Adrenal gland (tissue), 12 donors: ENCODE measurements around the gene TSSC4. TPM values are rescaled to one million over a fixed set of nuclear protein-coding genes. Genes with fewer than 3 reads are reported as not detected.

Experiments
- DNase-seq, 7 donors: peaks; one replicate each; pipeline ENCODE4 v3.0.0-alpha.2; 2019 to 2020
- H3K27ac ChIP-seq, 5 donors: fragments of 200-600 bp; sonication (generic) in 4 of 5; 1 replicate in 3 of 5; 2 replicates in 2 of 5; pipeline versions ENCODE4 v1.5.1 to v1.8.0; 2016 to 2020; ENCODE audit warnings: mild to moderate bottlenecking in 1 of 5
- H3K27me3 ChIP-seq: fragments of 200-600 bp; 2 replicates; pipeline ENCODE4 v1.8.0; 2021
- H3K36me3 ChIP-seq, 2 donors: fragments of 200-600 bp; replicated peaks in 1 of 2; 1 replicate in 1 of 2; 2 replicates in 1 of 2; pipeline versions ENCODE4 v1.5.1 to v1.8.0; 2018 to 2022
- H3K4me1 ChIP-seq, 2 donors: fragments of 200-600 bp; replicated peaks in 1 of 2; 1 replicate in 1 of 2; 2 replicates in 1 of 2; pipeline versions ENCODE4 v1.5.1 to v1.8.0; 2018 to 2021
- H3K4me3 ChIP-seq, 4 donors: fragments of 200-600 bp; sonication (generic) in 3 of 4; one replicate each; pipeline ENCODE4 v1.5.1; 2016 to 2018
- H3K9me3 ChIP-seq, 3 donors: fragments of 200-600 bp; sonication (generic) in 1 of 3; replicated peaks in 1 of 3; 1 replicate in 2 of 3; 2 replicates in 1 of 3; pipeline versions ENCODE4 v1.5.1 to v1.8.0; 2016 to 2021
- POLR2A ChIP-seq, 2 donors: fragments of 450-650 bp; IDR thresholded peaks; one replicate each; pipeline ENCODE4 v1.6.1; 2017; ENCODE audit warnings: antibody characterized with exemption in 2 of 2, mild to moderate bottlenecking in 2 of 2, moderate library complexity in 1 of 2
- whole genome bisulfite sequencing, 4 donors: extraction: QIAGEN DNeasy Blood & Tissue Kit in 2 of 4; methylation state at CpG; one replicate each; pipeline versions ENCODE4 v1.1.5 to v1.1.7; 2013 to 2017; 5-methylcytosine and 5-hydroxymethylcytosine counted together
- intact Hi-C, 2 donors: fragments of 100-400 bp; cut with DNase I; formaldehyde crosslinking; loops; one replicate each; pipeline versions ENCODE4 v1.14.1 to v1.15.0; 2022 to 2023
- polyA plus RNA-seq, 3 donors: library from polyadenylated mRNA; stranded (reverse); fragments of 200-250 nt in 2 of 3; fragments of 350-450 nt in 1 of 3; fragmentation: Illumina TruSeq in 1 of 3; extraction: RNeasy Lipid Tissue Mini Kit (QIAGEN cat#74804) in 1 of 3; gene quantifications; one replicate each; pipeline ENCODE4 v1.2.3, GENCODE V29; 2013 to 2014
- total RNA-seq, 9 donors: library from RNA; depleted of rRNA in 4 of 9; stranded (reverse); fragments of >200 nt in 4 of 9; fragments of 120-200 nt in 1 of 9; fragmentation: NEBNext Ultra II Directional in 1 of 9; extraction: Animal tissue kit (Norgen Biotek cat#: 25700) in 1 of 9; gene quantifications; one replicate each; pipeline versions ENCODE4 v1.1.0 to v1.2.4, GENCODE V29; 2013 to 2023
- TF ChIP-seq, protein P1 (sequence below), 6 experiments: fragments of 450-650 bp in 4 of 6; fragments of 200-600 bp in 2 of 6; sonication (generic) in 1 of 6; IDR thresholded peaks; 1 replicate in 5 of 6; 2 replicates in 1 of 6; pipeline versions ENCODE4 v1.5.1 to v1.8.0; 2016 to 2021; ENCODE audit warnings: antibody characterized with exemption in 6 of 6, mild to moderate bottlenecking in 2 of 6, moderate library complexity in 1 of 6
- donor health status: healthy with polysubstance abuse.
- donor health status: Bipolar disorder and iron deficiency.
- donor health status: DM: yes; HTN: yes; CAD: no.
- donor health status: DM: no; HTN: no; CAD: no.
- donor health status: DM: no; HTN: no; CAD: no.
- donor health status: DM: yes; HTN: yes; CAD: no.

The TSSC4 gene
- total and polyA plus RNA-seq, 12 donors, result 3.4 to 94.6 (median 38.1) TPM

DNA sequence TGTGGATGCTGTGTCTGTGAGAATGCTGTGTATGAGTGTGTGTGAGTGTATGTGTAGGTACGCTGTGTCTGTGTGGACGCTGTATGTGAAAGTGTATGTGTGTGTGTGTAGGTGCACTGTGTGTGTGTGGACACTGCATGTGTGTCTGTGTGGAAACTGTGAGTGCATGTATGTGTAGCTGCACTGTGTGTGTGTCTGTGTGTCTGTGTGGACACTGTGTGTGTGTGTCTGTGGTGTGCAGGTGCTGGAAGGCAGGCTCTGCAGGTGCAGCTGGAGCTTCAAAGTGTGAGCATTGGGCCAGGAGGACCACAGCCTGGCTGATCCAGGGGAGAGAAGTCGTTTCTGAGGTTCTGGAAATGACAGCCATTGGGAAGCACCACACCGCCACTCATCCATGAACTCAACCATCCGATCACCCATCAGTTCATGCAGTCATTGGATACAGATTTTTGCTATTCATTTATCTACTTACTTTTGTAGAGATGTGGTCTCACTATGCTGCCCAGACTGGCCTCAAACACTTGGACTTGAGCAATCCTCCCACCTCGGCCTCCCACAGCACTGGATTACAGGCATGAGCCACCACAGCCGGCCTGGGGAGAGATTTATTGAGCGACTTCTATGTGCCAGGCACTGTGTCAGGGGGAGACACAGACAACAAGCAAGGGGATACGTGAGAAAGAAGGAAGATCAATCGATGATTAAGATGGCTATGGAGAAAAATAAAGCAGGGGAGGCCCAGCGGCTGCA, 34.1 kb downstream of the TSSC4 start:
- TF ChIP-seq, protein P1, sequence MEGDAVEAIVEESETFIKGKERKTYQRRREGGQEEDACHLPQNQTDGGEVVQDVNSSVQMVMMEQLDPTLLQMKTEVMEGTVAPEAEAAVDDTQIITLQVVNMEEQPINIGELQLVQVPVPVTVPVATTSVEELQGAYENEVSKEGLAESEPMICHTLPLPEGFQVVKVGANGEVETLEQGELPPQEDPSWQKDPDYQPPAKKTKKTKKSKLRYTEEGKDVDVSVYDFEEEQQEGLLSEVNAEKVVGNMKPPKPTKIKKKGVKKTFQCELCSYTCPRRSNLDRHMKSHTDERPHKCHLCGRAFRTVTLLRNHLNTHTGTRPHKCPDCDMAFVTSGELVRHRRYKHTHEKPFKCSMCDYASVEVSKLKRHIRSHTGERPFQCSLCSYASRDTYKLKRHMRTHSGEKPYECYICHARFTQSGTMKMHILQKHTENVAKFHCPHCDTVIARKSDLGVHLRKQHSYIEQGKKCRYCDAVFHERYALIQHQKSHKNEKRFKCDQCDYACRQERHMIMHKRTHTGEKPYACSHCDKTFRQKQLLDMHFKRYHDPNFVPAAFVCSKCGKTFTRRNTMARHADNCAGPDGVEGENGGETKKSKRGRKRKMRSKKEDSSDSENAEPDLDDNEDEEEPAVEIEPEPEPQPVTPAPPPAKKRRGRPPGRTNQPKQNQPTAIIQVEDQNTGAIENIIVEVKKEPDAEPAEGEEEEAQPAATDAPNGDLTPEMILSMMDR (IDR thresholded peaks at IDR 0.05), result no peak
- TF ChIP-seq POLR2A (IDR thresholded peaks at IDR 0.05), result no peak
- DNase-seq, result no peak

DNA sequence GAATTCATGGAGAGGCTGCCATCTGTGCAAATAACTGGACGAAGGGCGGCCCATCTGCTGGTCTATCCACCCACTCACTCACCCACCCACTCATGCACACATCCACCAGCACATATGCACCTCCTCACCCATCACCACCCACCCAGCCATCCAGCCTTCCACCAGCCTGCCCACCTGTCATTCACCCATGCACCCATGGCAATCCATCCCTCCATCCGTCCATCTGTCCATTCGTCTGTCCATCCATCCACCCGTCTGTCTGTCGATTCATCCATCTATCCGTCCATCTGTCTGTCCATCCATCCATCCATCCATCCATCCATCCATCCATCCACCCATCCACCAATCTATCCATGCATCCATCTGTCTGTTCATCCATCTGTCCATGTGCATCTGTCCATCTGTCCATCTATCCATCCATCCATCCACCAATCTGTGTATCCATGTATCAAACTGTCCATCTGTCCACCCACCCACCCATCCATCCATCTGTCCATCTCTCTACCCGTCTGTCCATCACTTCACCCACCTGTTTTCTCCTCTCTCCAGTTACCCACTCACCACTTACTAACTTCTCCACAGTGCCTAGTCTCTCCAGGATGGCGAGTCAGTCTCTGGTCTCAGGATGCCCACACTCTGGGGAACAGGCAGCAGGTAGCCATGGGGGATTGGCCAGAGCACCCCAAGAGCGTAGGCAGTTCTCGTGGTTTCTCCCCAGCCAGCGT, 34.9 kb downstream of the TSSC4 start:
- Histone ChIP-seq H3K36me3 (no peaks in the 10 kb centered on the region), H3K27ac (no peak overlapping the region), H3K4me1 (no peaks in the 10 kb centered on the region), H3K9me3 (no peaks in the 10 kb centered on the region), H3K27me3 (no peaks in the 10 kb centered on the region), H3K4me3 (no peak overlapping the region)
- TF ChIP-seq, protein P1 (IDR thresholded peaks at IDR 0.05), result no peak
- TF ChIP-seq POLR2A (IDR thresholded peaks at IDR 0.05), result no peak
- intact Hi-C loops, result no loop called here
- 92 to 96% (median 94%) methylated on average over 12 of the region's 12 CpGs for WGBS, 4 donors
- DNase-seq, result no peak

More for the DNA sequence above, 34.1 kb downstream of the TSSC4 start:
- Histone ChIP-seq H3K27me3 (no peaks in the 10 kb centered on the region), H3K4me3 (no peak overlapping the region), H3K27ac (no peak overlapping the region), H3K9me3 (no peaks in the 10 kb centered on the region), H3K4me1 (no peaks in the 10 kb centered on the region), H3K36me3 (no peaks in the 10 kb centered on the region)
- WGBS, 4 donors, result 86 to 93% (median 88%) methylated on average over 10 to 11 of the region's 11 CpGs
- intact Hi-C loops, result no loop called here

DNA sequence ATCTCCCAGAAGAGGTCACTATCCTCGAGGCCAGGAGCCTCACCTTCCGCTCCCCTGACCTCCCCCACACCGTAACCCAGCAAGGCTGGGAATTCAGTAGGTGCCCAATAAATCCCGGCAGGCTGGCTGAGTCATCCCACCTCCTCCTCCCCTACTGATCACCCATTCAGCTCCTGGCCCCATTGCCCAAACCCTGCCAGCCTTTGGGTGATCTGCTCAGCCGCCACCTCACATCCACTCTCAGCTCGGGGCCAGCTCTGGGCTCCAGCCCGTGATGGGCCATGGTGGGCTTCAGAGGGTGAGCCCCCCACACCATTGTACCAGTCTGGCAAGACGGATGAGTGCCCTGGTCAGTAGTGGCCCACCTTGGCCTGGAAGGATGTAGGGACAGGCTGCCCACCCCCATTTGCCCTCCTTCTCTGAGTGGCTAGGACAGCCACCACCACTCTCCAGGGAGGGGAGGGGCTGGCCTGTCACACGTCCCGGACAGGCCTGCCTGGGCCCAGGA, 35.5 kb downstream of the TSSC4 start:
- Histone ChIP-seq H3K9me3 (no peaks in the 10 kb centered on the region), H3K36me3 (no peaks in the 10 kb centered on the region), H3K27me3 (no peaks in the 10 kb centered on the region), H3K4me1 (no peaks in the 10 kb centered on the region), H3K4me3 (no peak overlapping the region), H3K27ac (no peak overlapping the region)
- 81 to 86% (median 83%) methylated on average over 7 to 10 of the region's 10 CpGs for WGBS, 4 donors
- TF ChIP-seq, protein P1 (IDR thresholded peaks at IDR 0.05), result no peak
- no peak for TF ChIP-seq POLR2A (IDR thresholded peaks at IDR 0.05)
- peak in 1 of 7 donors; percentile 49 for DNase-seq
- intact Hi-C loops, result no loop called here

DNA sequence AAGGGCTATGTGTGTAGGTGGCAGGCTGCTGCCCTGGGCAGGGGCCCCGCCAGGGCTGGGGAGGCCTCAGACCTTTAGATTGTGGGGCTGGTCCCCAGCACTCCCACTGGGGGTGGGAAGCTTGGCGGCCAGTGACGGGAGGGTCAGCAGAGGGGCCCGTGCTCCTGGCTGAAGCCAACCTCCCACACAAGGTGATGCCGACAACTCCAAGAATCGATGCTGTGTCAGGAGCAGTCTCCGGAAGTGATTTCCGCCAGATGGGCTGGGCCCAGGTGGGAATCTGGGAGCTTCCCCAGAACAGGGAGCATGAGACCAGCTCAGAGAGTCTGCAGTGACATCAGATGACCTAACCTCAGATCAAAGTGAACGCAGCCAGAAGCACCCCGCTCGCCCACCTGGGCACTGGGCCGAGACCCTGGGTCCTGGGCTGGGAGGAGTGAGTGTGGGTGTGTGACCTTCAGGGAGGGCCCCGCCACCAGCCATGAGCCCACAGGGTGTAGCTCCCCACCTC, 36.0 kb downstream of the TSSC4 start:
- DNase-seq, result peak in 1 of 7 donors; percentile 9
- H3K4me1 ChIP-seq, result no peaks in the 10 kb centered on the region
- H3K27ac ChIP-seq, result no peak overlapping the region
- no peak overlapping the region for H3K4me3 ChIP-seq
- intact Hi-C loops, result no loop called here
- no peaks in the 10 kb centered on the region for H3K9me3 ChIP-seq
- no peaks in the 10 kb centered on the region for H3K36me3 ChIP-seq
- TF ChIP-seq POLR2A (IDR thresholded peaks at IDR 0.05), result no peak
- TF ChIP-seq, protein P1 (IDR thresholded peaks at IDR 0.05), result no peak
- H3K27me3 ChIP-seq, result no peaks in the 10 kb centered on the region
- WGBS, 4 donors, result 85 to 97% (median 92%) methylated on average over 4 to 13 of the region's 13 CpGs
